ENCODE measurements around the gene SLC2A9.
A peak's percentile ranks its signal among the peaks of the same experiment; 100 is the strongest.

Gene SLC2A9

DNA sequence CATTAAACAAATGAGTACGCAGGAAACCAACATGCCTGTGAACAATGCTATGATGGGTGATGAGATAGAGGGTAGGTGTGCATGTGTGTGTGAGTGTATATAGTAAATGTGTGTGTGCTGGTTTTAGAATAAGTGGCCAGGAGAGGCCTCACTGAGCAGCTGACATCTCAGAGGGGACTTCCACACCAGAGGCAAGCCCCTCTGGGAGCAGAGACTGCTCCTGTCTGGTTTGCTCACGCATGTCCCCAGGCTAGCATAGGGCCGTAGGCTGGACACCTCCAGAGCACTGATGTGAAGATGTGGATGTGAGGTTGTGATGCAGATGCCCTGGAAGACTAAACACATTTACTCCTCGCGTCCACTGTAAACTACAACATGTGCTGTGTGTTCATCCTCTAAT, 135.3 kb downstream of the SLC2A9 start:
- no peak for TF ChIP-seq EZH2phosphoT487 (IDR thresholded peaks at IDR 0.05; ENCODE audit: low read depth)
- TF ChIP-seq, protein P1, sequence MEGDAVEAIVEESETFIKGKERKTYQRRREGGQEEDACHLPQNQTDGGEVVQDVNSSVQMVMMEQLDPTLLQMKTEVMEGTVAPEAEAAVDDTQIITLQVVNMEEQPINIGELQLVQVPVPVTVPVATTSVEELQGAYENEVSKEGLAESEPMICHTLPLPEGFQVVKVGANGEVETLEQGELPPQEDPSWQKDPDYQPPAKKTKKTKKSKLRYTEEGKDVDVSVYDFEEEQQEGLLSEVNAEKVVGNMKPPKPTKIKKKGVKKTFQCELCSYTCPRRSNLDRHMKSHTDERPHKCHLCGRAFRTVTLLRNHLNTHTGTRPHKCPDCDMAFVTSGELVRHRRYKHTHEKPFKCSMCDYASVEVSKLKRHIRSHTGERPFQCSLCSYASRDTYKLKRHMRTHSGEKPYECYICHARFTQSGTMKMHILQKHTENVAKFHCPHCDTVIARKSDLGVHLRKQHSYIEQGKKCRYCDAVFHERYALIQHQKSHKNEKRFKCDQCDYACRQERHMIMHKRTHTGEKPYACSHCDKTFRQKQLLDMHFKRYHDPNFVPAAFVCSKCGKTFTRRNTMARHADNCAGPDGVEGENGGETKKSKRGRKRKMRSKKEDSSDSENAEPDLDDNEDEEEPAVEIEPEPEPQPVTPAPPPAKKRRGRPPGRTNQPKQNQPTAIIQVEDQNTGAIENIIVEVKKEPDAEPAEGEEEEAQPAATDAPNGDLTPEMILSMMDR (IDR thresholded peaks at IDR 0.05; ENCODE audit: low read depth, low read length), result no peak

DNA sequence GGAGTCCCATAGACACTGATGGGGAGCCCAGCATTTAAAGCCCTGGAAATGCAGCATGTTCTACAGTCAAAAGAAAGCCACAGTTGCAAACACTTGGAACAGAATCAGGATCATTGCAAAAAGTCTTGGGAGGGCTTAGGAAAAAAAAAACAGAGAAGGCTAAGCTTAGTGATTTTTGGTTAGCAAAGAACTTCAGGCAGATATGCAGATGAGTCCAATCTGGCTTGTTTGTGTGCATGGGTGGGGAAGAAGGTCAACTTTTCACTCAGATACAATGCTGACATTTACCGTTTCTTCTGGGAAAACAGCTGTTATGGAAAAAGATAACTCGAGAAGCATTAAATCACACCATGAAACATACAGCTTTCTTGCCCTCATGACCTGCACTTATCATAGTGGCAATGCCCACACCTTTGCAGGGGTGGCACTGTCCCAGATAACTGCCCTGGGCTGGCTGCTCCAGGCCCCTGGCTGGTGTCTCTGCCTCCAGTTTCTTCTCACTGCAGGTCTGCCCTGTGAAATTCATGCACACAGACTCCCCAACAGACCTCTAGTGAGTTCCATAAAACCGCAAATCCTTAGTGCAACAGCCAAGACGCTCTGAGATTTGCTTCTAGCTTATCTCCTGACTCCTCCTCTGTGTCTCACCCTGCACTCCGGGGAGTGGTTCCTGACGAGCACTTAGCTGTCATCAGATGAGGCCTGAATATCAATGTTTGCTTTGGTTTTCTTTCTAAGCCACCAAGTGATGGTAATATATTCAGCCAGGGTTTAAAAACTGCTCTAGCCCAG, 140.7 kb downstream of the SLC2A9 start:
- Histone ChIP-seq H3K79me2 (ENCODE audit: low read length) (no peaks in the 10 kb centered on the region), H3K36me3 (replicated peaks; ENCODE audit: low read depth, low read length) (no peaks in the 10 kb centered on the region), H4K20me1 (ENCODE audit: insufficient read depth, low read length) (no peaks in the 10 kb centered on the region), H3K4me1 (ENCODE audit: low read length) (peaks cover 6% of the 10 kb centered on the region), H3K4me3 (ENCODE audit: low read length) (no peak overlapping the region), H3K9me3 (ENCODE audit: insufficient read depth, low read length) (no peaks in the 10 kb centered on the region), H3K27ac (ENCODE audit: low read length) (no peak overlapping the region), H2AFZ (ENCODE audit: low read depth, low read length) (no peak overlapping the region), H3K4me2 (ENCODE audit: low read length) (no peak overlapping the region), H3K9ac (ENCODE audit: low read length) (no peak overlapping the region), H3K27me3 (ENCODE audit: low read depth, low read length) (0 out of 2 replicates have a peak, but pooled peaks cover 6% of the 10 kb centered on the region)
- no peak for TF ChIP-seq EZH2phosphoT487 (IDR thresholded peaks at IDR 0.05; ENCODE audit: low read depth)
- TF ChIP-seq, protein P1 (IDR thresholded peaks at IDR 0.05; ENCODE audit: low read depth, low read length), result no peak

More for the DNA sequence above, 135.3 kb downstream of the SLC2A9 start:
- Histone ChIP-seq H2AFZ (ENCODE audit: low read depth, low read length) (no peak overlapping the region), H3K27ac (ENCODE audit: low read length) (no peak overlapping the region), H3K79me2 (ENCODE audit: low read length) (no peaks in the 10 kb centered on the region), H3K36me3 (replicated peaks; ENCODE audit: low read depth, low read length) (no peaks in the 10 kb centered on the region), H3K4me3 (ENCODE audit: low read length) (no peak overlapping the region), H3K9ac (ENCODE audit: low read length) (no peak overlapping the region), H3K27me3 (ENCODE audit: low read depth, low read length) (peaks cover 11% of the 10 kb centered on the region; the same call in 1 of the 2 replicates), H3K9me3 (ENCODE audit: insufficient read depth, low read length) (no peaks in the 10 kb centered on the region), H3K4me1 (ENCODE audit: low read length) (peaks cover 2% of the 10 kb centered on the region; the same call in 1 of the 2 replicates), H3K4me2 (ENCODE audit: low read length) (no peak overlapping the region), H4K20me1 (ENCODE audit: insufficient read depth, low read length) (no peaks in the 10 kb centered on the region)

DNA sequence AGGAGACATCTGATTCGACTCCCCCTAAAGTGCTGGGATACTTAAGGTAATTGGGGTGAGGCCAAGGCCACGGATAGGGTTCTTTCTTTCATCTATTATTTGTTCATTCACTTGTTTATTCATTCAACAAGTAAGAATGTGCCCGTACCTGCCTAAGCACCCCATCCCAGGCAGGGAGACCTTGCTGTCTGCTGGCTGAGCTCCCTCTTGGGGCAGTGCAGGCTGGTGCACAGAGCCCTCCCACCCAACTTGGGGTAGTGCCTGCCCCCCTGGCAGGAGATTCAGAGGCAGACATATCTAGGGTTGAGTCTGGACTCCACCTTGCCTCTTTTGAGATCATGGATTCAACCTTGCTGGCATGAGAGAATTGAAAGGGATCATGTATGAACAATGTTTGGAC, 144.2 kb downstream of the SLC2A9 start:
- Histone ChIP-seq H3K27ac (ENCODE audit: low read length) (no peak overlapping the region), H3K79me2 (ENCODE audit: low read length) (no peaks in the 10 kb centered on the region), H3K9ac (ENCODE audit: low read length) (no peak overlapping the region), H3K9me3 (ENCODE audit: insufficient read depth, low read length) (no peaks in the 10 kb centered on the region), H4K20me1 (ENCODE audit: insufficient read depth, low read length) (no peaks in the 10 kb centered on the region), H3K4me1 (ENCODE audit: low read length) (peaks cover 11% of the 10 kb centered on the region), H3K4me2 (ENCODE audit: low read length) (no peak overlapping the region), H3K36me3 (replicated peaks; ENCODE audit: low read depth, low read length) (no peaks in the 10 kb centered on the region), H3K27me3 (ENCODE audit: low read depth, low read length) (no peaks in the 10 kb centered on the region), H2AFZ (ENCODE audit: low read depth, low read length) (no peak overlapping the region), H3K4me3 (ENCODE audit: low read length) (no peak overlapping the region)
- no peak for TF ChIP-seq EZH2phosphoT487 (IDR thresholded peaks at IDR 0.05; ENCODE audit: low read depth)
- TF ChIP-seq, protein P1 (IDR thresholded peaks at IDR 0.05; ENCODE audit: low read depth, low read length), result peak; percentile 24

DNA sequence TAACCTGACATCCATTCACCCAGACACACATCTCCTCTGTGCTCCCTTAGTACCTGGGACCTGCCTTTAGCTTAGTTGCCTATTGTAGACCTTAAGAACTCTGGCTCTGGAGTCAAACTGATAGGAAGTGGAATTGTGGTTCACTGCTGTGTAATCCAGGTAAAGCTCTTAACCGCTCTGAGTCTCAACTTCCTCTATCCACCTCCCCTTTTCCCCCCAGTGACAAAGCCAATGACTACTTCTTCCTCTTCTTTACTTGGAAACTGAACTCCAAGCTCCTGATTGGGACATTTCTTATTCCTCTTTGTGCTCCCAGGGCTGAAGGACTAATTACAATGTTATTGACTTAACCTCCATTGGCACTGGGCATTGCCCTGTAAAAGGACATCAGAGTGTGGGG, 145.8 kb downstream of the SLC2A9 start:
- Histone ChIP-seq H3K36me3 (replicated peaks; ENCODE audit: low read depth, low read length) (no peaks in the 10 kb centered on the region), H2AFZ (ENCODE audit: low read depth, low read length) (no peak overlapping the region), H3K9ac (ENCODE audit: low read length) (no peak overlapping the region), H3K79me2 (ENCODE audit: low read length) (no peaks in the 10 kb centered on the region), H3K4me3 (ENCODE audit: low read length) (no peak overlapping the region), H3K27me3 (ENCODE audit: low read depth, low read length) (no peaks in the 10 kb centered on the region), H4K20me1 (ENCODE audit: insufficient read depth, low read length) (no peaks in the 10 kb centered on the region), H3K4me1 (ENCODE audit: low read length) (peaks cover 11% of the 10 kb centered on the region), H3K9me3 (ENCODE audit: insufficient read depth, low read length) (no peaks in the 10 kb centered on the region), H3K4me2 (ENCODE audit: low read length) (peak overlapping the region; percentile 3; the same call in 1 of the 2 replicates), H3K27ac (ENCODE audit: low read length) (no peak overlapping the region)
- no peak for TF ChIP-seq EZH2phosphoT487 (IDR thresholded peaks at IDR 0.05; ENCODE audit: low read depth)
- TF ChIP-seq, protein P1 (IDR thresholded peaks at IDR 0.05; ENCODE audit: low read depth, low read length), result no peak

Data from OCI-LY3 (cell line).